ENCODE measurements around the gene ITK.
"Not testable (repeated sequence)": the region's sequence is repeated elsewhere in the genome, so short reads cannot be mapped to it uniquely, and the experiment has no call there.

The ITK gene

DNA sequence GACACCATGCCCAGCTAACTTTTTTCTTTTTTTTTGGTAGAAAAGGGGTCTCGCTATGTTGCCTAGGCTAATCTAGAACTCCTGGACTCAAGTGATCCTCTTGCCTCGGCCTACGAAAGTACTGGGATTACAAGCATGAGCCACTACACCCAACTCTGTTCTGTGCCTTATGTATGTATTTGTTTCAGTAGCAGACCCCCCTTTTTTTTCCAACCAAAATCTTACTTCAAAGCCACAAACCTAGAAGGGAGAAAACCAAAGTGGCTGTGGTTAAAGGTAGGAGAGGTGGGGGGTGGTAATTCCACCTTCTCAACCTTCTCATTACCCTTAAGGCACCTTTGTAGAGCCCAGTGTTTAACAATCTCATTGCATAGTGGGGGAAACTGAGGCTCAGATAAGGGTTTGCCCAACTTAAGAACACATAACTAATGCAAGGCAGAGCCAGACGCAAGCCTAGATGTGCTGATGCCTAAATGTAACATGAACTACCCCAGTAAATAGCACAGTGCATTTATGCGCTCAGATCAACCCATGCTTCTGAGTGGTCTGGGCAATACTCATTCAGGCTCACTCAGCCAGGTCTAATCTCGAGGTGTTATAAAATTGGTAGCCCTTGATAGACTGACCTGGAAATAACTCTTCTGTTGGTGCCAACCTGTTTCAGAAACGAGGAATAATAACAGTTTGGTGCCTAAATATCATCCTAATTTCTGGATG lies 33.0 kb downstream of the ITK start:
- DNase-seq (ENCODE audit: low spot score) = no peak

DNA sequence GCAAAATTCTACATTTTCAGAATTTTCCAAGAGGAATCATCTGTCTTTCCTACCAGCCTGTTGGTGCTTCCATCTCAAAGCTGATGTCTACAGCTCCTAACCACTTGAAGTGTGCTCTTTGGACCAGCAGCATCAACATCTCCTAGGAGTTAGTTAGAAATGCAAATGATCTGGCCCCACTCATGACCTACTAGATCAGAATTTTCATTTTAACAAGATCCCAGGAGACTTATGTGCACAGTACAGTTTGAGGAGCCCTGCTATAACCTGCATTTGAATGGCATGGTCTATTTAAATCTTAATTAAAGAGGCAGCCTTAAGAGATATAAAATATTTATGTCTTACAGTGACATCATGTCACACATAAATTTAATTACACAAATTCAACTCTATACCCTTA lies 33.8 kb downstream of the ITK start:
- no peak for DNase-seq (ENCODE audit: low spot score)

DNA sequence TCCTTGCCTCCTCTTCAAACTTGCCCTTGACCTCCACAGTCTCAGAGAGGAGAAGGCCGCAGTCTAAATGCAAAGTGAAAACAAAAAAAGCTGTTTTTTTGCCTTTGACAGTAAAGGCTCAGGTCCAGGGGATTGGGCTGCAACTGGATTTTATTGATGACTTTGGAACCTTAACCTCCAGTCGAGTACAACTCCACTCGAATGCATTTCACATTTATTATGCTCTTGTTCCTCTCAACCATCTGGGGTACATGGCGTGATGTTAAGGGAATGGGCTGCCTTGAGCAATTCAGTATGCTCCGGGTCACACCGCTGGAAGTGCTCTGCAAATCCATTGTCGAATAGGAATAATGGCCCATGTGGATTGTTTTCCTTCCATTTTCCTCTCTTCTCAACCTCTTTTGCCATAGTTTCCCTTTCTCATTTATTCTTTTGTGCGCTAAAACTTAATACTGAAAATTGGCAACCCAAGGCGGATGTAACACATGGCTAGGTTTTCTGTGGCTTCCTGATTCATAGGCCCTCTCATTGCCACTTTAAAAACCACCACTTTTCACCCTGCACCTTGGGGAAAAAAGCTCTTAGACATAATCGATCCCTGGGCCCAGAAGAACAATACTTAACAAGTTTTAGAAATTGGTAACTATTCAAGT lies 34.3 kb downstream of the ITK start:
- DNase-seq (ENCODE audit: low spot score) = no peak

- DNase-seq (ENCODE audit: low spot score) = no peak
These were observed 35.0 kb downstream of the ITK start for GRCh38 chr5:157215514-157216167.

DNA sequence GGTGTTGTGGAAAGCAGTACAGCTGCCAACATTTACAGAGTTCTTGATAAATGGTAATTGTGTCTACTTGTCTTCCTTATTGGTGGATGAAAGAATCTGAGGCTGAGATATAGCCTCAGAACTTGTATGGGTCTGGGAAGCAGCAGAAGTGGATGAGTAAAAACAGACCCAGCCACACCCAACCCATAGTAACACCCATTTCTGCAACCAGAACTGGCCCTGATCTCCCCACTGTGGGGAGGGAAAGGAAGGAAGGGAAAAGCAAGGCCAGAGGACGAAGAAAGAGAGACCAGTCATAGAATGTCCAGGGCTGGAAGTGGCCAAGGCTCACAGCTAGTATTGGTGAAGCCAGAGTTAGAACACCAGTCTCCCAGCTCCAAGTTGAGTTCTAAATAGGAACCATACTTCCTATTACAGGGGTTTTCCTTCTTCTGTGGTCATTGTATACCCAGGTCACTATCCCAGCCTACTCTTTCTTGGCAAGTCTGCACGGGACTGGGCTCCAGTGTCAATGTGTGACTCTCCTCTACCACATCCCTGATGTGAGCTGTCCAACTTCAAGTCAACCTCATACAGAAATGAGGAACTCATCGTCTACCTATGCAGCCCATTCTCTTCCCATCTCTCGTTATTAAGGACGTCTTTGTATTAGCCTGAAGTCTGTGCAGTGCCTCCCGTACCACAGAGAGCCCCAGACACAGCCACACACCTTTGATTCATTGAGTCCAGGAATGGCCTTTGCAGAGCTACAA lies 35.9 kb downstream of the ITK start:
- no peak for DNase-seq (ENCODE audit: low spot score)

GRCh38 chr5:157217289-157218024 lies 36.8 kb downstream of the ITK start:
- DNase-seq (ENCODE audit: low spot score) = no peak

- no peak for DNase-seq (ENCODE audit: low spot score)
These were observed 39.0 kb downstream of the ITK start for GRCh38 chr5:157219491-157220271.

GRCh38 chr5:157221959-157222358 lies 41.3 kb downstream of the ITK start:
- DNase-seq (ENCODE audit: low spot score) = no peak

GRCh38 chr5:157222506-157223230 lies 42.0 kb downstream of the ITK start:
- DNase-seq (ENCODE audit: low spot score) = no peak

- DNase-seq (ENCODE audit: low spot score) = no peak
These were observed 45.1 kb downstream of the ITK start for GRCh38 chr5:157225469-157226422.

DNA sequence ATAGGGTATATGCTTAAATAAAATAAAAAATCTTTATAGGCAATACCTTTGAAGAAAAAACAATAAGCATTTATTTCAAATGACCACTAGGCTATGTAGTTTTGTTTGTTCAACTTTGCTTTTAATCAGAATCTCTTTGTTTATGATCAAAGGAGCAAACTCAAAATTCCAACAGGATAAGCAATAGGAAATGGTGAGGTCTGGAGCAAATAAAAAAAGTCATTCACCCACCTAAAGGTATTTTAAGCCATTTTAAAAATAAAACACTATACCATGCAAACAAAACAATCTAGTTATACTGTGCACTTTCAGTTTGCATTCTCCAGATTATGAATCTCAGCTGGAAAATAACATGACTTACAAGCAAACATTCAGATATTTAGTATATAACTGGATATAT lies 50.0 kb downstream of the ITK start:
- no peak for DNase-seq (ENCODE audit: low spot score)

- no peak for DNase-seq (ENCODE audit: low spot score)
These were observed 52.1 kb downstream of the ITK start for GRCh38 chr5:157232706-157233105.

- no peak for DNase-seq (ENCODE audit: low spot score)
These were observed 52.9 kb downstream of the ITK start for GRCh38 chr5:157233515-157233914.

DNA sequence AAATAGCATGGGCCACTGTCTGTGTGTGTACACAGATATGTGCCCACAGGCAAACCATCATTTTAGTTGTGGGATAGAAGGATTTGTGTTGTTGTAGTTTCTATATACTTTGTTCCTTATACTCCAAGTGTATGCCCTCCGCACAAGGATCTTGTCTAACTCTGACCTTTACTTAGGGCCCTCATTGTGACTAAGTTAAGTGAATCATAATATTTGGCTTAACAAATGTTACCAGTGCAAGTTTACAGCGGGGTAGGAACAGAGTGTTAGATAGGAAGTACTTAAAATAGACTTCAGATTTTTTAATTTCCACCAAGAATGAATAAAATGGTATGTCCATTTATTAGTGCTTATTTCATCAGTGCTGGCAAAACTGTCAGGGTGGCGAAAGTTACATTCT lies 55.8 kb downstream of the ITK start:
- DNase-seq (ENCODE audit: low spot score) = no peak

GRCh38 chr5:157241483-157241882 lies 60.8 kb downstream of the ITK start:
- DNase-seq (ENCODE audit: low spot score) = no peak

DNA sequence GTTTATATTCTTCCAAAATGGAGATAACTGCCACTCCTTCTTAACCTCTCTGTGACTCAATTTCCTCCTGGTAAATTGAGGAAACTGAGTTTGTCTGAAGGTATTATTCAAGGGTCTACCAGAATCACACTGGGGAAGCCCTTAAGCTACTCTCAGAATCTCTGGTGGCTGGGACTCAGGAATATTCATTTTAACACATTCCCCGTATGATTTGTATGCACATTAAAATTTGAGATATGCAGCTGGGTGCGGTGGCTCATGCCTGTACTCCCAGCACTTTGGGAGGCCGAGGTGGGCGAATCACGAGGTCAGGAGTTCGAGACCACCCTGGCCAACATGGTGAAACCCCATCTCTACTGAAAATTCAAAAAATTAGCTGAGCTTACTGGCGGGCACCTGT lies 64.1 kb downstream of the ITK start:
- DNase-seq (ENCODE audit: low spot score) = not testable (repeated sequence)

- peak; percentile 9 for DNase-seq (ENCODE audit: low spot score)
These were observed 64.8 kb downstream of the ITK start for GRCh38 chr5:157245476-157245875.

DNA sequence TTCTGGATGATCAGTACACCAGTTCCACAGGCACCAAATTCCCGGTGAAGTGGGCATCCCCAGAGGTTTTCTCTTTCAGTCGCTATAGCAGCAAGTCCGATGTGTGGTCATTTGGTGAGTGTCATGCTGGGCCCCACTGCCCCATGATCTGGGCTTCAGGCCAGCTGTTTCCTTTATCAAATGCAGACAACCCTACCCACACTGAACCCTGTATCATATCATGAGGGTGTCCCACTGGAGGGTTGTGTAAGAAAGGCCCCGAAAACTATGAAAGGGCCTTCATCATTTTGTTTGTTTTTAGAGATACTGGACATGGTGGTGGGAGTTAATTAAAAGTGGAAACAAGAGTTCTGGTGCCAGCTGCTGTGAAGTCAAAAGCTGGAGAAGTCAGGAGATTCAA lies 65.2 kb downstream of the ITK start:
- DNase-seq (ENCODE audit: low spot score) = no peak

GRCh38 chr5:157247267-157247666 lies 66.6 kb downstream of the ITK start:
- DNase-seq (ENCODE audit: low spot score) = no peak

Data from kidney capillary endothelial cell (primary cell).